ENCODE data around the gene SEC23B.

DNA sequence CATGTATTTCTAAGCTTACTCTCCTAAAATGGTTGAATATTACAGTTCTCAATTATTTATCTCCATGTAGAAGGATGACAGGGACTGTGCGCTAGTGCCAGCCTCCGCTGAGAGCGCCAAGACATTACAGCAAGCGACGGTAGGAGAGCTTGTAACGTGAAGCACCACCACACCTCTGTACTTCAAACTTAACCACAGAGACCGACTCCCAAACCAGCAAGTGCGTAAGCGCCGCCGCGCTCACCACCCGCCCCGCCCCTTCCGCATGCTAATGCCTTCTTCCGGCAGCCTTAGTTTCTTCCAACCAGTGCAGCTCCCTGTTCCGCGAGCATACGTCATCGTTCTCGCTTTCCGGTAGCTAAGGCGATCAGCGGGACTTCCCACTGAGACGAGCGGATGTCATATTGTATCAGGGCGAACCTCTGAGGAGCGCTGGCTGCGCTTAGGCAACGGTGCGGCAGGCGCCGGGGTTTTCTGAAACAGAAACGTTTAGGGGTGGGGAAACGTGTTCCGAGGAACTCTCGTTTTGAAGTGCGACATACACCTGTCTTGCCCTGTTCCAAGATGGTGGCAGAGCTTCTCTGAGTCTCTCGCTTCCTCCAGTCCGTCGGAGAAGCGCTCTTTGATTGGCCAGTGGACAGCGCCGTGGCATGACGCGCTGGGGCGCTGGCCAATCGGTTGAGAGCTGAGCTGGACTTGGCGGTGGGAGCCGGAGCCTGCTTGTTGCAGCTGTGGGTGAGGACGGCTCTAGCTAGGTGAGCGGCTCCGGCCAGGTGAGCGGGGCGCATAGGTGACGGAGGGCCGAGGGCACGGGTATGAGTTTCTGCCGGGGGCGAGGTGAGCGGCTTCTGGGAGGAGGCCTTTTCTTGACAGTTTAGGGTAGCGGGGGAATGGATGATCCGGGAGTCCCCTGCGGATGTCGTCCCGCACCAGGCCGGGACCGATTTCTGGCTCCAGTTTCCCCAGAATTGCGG is at the start of gene SEC23B:
- TF ChIP-seq, protein P1, sequence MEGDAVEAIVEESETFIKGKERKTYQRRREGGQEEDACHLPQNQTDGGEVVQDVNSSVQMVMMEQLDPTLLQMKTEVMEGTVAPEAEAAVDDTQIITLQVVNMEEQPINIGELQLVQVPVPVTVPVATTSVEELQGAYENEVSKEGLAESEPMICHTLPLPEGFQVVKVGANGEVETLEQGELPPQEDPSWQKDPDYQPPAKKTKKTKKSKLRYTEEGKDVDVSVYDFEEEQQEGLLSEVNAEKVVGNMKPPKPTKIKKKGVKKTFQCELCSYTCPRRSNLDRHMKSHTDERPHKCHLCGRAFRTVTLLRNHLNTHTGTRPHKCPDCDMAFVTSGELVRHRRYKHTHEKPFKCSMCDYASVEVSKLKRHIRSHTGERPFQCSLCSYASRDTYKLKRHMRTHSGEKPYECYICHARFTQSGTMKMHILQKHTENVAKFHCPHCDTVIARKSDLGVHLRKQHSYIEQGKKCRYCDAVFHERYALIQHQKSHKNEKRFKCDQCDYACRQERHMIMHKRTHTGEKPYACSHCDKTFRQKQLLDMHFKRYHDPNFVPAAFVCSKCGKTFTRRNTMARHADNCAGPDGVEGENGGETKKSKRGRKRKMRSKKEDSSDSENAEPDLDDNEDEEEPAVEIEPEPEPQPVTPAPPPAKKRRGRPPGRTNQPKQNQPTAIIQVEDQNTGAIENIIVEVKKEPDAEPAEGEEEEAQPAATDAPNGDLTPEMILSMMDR (IDR thresholded peaks at IDR 0.05), result no peak
- peak in 1 of 2 donors; percentile 62 for TF ChIP-seq POLR2A (IDR thresholded peaks at IDR 0.05)

Data from lower leg skin (tissue), 3 donors.